HepG2 (cell line): Measurements from ENCODE around the gene SPNS2. TPM values are rescaled to one million over a fixed set of nuclear protein-coding genes. Genes with fewer than 3 reads are reported as not detected.

Experiments used
- ARNTL ChIP-seq: sonication (generic); formaldehyde crosslinking; IDR thresholded peaks from 2 replicates; pipeline ENCODE4 v1.4.0; 2020; ENCODE audit warnings: mild to moderate bottlenecking, missing genetic modification reagents
- ASH2L ChIP-seq: fragments of 300-600, 200-600 bp; sonication (generic); IDR thresholded peaks from 2 replicates; pipeline ENCODE4 v1.7.0; 2017; ENCODE audit warnings: low read depth, mild to moderate bottlenecking, moderate library complexity, mixed read lengths, low read length; ENCODE audit not compliant: insufficient read length
- CENPBD1 ChIP-seq: sonication (generic); formaldehyde crosslinking; IDR thresholded peaks from 2 replicates; pipeline ENCODE4 v1.8.0; 2022; ENCODE audit warnings: missing genetic modification reagents, low read depth, mild to moderate bottlenecking, borderline replicate concordance
- DR1 ChIP-seq: sonication (generic); formaldehyde crosslinking; IDR thresholded peaks from 2 replicates; pipeline ENCODE4 v1.8.0; 2021; ENCODE audit warnings: mild to moderate bottlenecking, missing genetic modification reagents, inconsistent platforms
- FOXK2 ChIP-seq: fragments of 450-650 bp; IDR thresholded peaks from 2 replicates; pipeline ENCODE4 v1.6.1; 2016
- HES4 ChIP-seq: sonication (generic); formaldehyde crosslinking; IDR thresholded peaks from 2 replicates; pipeline ENCODE4 v1.9.0; 2021; ENCODE audit warnings: mild to moderate bottlenecking, missing genetic modification reagents, borderline replicate concordance
- HNF4A ChIP-seq: sonication (generic); formaldehyde crosslinking; IDR thresholded peaks from 2 replicates; pipeline ENCODE4 v1.4.0; 2020; ENCODE audit warnings: missing genetic modification reagents
- MAFK ChIP-seq, 2 experiments: IDR thresholded peaks in 1 of 2; conservative IDR thresholded peaks in 1 of 2; 2 replicates each; pipeline ENCODE4 v1.6.1; 2011; ENCODE audit warnings: improper control_type of control experiment in 2 of 2, low read length in 2 of 2
- NFE2L1 ChIP-seq: sonication (generic); formaldehyde crosslinking; IDR thresholded peaks from 2 replicates; pipeline ENCODE4 v1.4.0; 2020; ENCODE audit warnings: missing genetic modification reagents, mild to moderate bottlenecking, borderline replicate concordance
- PHF21A ChIP-seq: sonication (generic); formaldehyde crosslinking; IDR thresholded peaks from 2 replicates; pipeline ENCODE4 v1.5.0; 2020; ENCODE audit warnings: mild to moderate bottlenecking, missing genetic modification reagents
- SIN3B ChIP-seq: fragments of 150-350 bp; IDR thresholded peaks from 2 replicates; pipeline ENCODE4 v1.6.1; 2014; ENCODE audit warnings: low read length
- SMC3 ChIP-seq: IDR thresholded peaks from 2 replicates; pipeline ENCODE4 v1.6.1; 2011; ENCODE audit warnings: low read length, improper control_type of control experiment
- SRSF4 ChIP-seq: fragments of 200-400 bp; formaldehyde crosslinking; IDR thresholded peaks from one replicate; pipeline ENCODE4 v1.6.1; 2018; ENCODE audit warnings: mild to moderate bottlenecking, low read depth, low read length, moderate library complexity; ENCODE audit not compliant: poor library complexity, severe bottlenecking
- TCF7 ChIP-seq: sonication (generic); IDR thresholded peaks from 2 replicates; pipeline ENCODE4 v1.6.1; 2016; ENCODE audit warnings: antibody characterized with exemption, low read depth
- TFE3 ChIP-seq: IDR thresholded peaks from 2 replicates; pipeline ENCODE4 v1.6.1; 2016
- YEATS2 ChIP-seq: sonication (generic); formaldehyde crosslinking; IDR thresholded peaks from 2 replicates; pipeline ENCODE4 v1.4.0; 2020; ENCODE audit warnings: missing genetic modification reagents, borderline replicate concordance
- YEATS4 ChIP-seq: sonication (generic); formaldehyde crosslinking; IDR thresholded peaks from 2 replicates; pipeline ENCODE4 v1.4.0; 2020; ENCODE audit warnings: missing genetic modification reagents, borderline replicate concordance
- YY1 ChIP-seq: IDR thresholded peaks from 2 replicates; pipeline ENCODE4 v1.6.1; 2011; ENCODE audit warnings: low read length, low read depth, moderate library complexity, mild to moderate bottlenecking; ENCODE audit not compliant: insufficient read depth, insufficient replicate concordance
- ZMAT3 ChIP-seq: sonication (generic); formaldehyde crosslinking; conservative IDR thresholded peaks from 2 replicates; pipeline ENCODE4 v1.7.0; 2021; ENCODE audit warnings: missing genetic modification reagents
- ZNF326 ChIP-seq: sonication (generic); formaldehyde crosslinking; IDR thresholded peaks from 2 replicates; pipeline ENCODE4 v1.4.0; 2020; ENCODE audit warnings: missing genetic modification reagents, borderline replicate concordance
- ZNF563 ChIP-seq: sonication (generic); formaldehyde crosslinking; IDR thresholded peaks from 2 replicates; pipeline ENCODE4 v1.8.0; 2022; ENCODE audit warnings: mild to moderate bottlenecking, moderate library complexity, missing genetic modification reagents
- ZNF597 ChIP-seq: sonication (generic); formaldehyde crosslinking; IDR thresholded peaks from 2 replicates; pipeline ENCODE4 v1.5.0; 2020; ENCODE audit warnings: missing genetic modification reagents
- ZNF709 ChIP-seq: sonication (generic); formaldehyde crosslinking; IDR thresholded peaks from 2 replicates; pipeline ENCODE4 v1.5.0; 2020; ENCODE audit warnings: mild to moderate bottlenecking, missing genetic modification reagents
- polyA plus RNA-seq, 8 experiments: library from polyadenylated mRNA; depleted of rRNA in 3 of 8; stranded (reverse) in 7 of 8; unstranded in 1 of 8; fragments of >200 nt; fragmentation: Illumina TruSeq in 4 of 8; extraction: Trizol in 4 of 8; gene quantifications; 2 replicates each; pipeline versions ENCODE4 v1.2.1 to v1.2.3, GENCODE V29; 2011 to 2016; ENCODE audit warnings: low read depth in 4 of 8, missing spikeins in 1 of 8, mixed read lengths in 1 of 8; ENCODE audit not compliant: insufficient read depth in 1 of 8
- total RNA-seq, 5 experiments: library from RNA; depleted of rRNA; stranded (reverse); fragments of >200 nt; fragmentation: Illumina TruSeq; extraction: Trizol; gene quantifications; 2 replicates each; pipeline ENCODE4 v1.2.3, GENCODE V29; 2016; ENCODE audit warnings: low read depth in 1 of 5
- TF ChIP-seq, protein P1 (sequence below): sonication (generic); formaldehyde crosslinking; IDR thresholded peaks from 2 replicates; pipeline ENCODE4 v1.4.0; 2020; ENCODE audit warnings: mild to moderate bottlenecking, missing genetic modification reagents

The SPNS2 gene
- total and polyA plus RNA-seq, 2 of the 13 experiments (the other 11 are each of a cell fraction or from before 2014, with no cell fraction given), result 0.01 TPM; not detected in 1

DNA sequence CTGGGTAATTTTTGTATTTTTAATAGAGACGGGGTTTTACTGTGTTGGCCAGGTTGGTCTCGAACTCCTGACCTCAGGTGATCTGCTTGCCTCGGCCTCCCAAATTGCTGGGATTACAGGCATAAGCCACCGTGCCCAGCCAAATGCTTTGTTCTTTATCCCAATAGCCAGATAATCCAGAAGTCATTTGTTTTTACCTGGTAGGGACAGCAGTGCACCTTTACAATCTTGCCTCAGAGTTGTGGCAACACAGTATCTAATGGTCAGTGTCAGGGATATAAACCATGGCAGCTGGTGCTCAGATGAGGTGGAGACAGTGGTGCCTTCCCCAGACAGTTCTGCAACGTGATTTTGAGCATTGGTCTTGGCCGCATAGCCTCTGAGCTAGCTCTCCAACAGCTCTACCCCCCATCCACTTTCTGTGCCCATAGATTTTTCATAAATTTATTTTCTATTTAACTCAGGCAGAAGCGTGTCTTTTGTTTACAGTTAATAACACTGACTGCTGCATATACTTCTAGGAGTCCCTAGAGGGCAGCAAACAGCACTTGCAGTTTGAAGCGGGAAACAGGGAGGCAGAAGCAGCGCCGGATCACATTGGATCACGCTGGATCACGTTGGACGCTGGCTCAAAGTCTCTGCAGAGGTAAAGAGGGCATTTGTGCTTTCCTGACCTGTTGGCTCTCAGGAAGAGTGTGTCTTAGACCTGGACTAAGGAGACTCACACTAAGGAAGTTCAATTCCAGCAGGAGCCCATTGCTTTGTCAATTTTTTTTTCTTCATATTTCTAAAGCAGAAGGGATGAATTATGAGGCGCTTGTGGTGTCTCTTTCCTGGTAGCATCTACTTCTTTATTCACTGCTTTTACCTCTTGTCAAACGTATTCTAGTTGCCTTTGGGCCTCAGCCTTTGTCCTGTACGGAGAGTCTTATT is 66.8 kb downstream of the SPNS2 start (continued):
- TF ChIP-seq ZNF709 (0 out of 2 replicates have a peak, but pooled peaks have one; percentile 41), ARNTL (0 out of 2 replicates have a peak, but pooled peaks have one; percentile 26), TCF7 (no peak), SRSF4 (no peak), YY1 (no peak), ZNF563 (CRISPR knock-in tag) (peak; percentile 47; the same call in 1 of the 2 replicates), ZMAT3 (CRISPR knock-in tag) (0 out of 2 replicates have a peak, but pooled peaks have one; percentile 28), YEATS4 (CRISPR knock-in tag) (no peak), HNF4A (CRISPR knock-in tag) (peak; percentile 62; the same call in 1 of the 2 replicates), PHF21A (CRISPR knock-in tag) (no peak), HES4 (CRISPR knock-in tag) (peak; percentile 71; the same call in 1 of the 2 replicates), SMC3 (peak; percentile 55), CENPBD1 (CRISPR knock-in tag) (no peak), MAFK (conservative IDR thresholded peaks at IDR 0.05 in 1 of 2, IDR thresholded peaks at IDR 0.05 in 1 of 2; ENCODE audit: low read length in 2 of 2) (no peak), SIN3B (0 out of 2 replicates have a peak, but pooled peaks have one; percentile 45), DR1 (no peak), NFE2L1 (CRISPR knock-in tag) (no peak), FOXK2 (no peak), ASH2L (no peak), ZNF326 (CRISPR knock-in tag) (no peak), YEATS2 (CRISPR knock-in tag) (no peak; the same call in 1 of the 2 replicates), ZNF597 (CRISPR knock-in tag) (no peak), TFE3 (0 out of 2 replicates have a peak, but pooled peaks have one; percentile 31)
- TF ChIP-seq, protein P1, sequence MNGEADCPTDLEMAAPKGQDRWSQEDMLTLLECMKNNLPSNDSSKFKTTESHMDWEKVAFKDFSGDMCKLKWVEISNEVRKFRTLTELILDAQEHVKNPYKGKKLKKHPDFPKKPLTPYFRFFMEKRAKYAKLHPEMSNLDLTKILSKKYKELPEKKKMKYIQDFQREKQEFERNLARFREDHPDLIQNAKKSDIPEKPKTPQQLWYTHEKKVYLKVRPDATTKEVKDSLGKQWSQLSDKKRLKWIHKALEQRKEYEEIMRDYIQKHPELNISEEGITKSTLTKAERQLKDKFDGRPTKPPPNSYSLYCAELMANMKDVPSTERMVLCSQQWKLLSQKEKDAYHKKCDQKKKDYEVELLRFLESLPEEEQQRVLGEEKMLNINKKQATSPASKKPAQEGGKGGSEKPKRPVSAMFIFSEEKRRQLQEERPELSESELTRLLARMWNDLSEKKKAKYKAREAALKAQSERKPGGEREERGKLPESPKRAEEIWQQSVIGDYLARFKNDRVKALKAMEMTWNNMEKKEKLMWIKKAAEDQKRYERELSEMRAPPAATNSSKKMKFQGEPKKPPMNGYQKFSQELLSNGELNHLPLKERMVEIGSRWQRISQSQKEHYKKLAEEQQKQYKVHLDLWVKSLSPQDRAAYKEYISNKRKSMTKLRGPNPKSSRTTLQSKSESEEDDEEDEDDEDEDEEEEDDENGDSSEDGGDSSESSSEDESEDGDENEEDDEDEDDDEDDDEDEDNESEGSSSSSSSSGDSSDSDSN, result peak; percentile 30; the same call in 1 of the 2 replicates
